ENCODE measurements around the gene TNFRSF8.
"Not testable (repeated sequence)": the region's sequence is repeated elsewhere in the genome, so short reads cannot be mapped to it uniquely, and the experiment has no call there.

The TNFRSF8 gene

DNA sequence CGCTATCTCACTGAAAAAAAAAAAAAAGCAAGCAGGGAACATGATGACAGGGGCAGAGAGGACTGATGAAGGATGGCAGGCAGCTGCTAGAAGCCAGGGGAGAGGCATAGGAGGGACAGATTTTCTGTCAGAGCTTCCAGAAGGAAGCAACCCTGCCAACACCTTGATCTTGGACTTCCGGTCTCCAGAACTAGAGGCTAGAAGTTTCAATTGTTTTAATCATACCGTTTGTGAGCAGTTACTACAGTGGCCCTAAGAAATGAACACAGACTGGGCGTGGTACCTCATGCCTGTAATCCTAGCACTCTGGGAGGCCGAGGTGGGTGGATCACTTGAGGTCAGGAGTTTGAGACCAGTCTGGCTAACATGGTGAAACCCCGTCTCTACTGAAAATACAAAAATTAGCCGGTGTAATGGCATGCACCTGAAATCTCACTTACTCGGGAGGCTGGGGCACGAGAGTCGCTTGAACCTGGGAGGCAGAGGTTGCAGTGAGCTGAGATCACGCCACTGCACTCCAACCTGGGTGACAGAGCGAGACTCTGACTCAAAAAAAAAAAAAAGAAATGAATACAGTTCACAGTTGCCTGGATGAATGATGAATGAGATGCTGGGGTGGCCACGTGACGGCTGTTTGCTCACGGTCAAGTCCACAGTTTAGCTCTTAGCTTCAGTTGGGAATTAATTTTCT is 18.8 kb upstream of the TNFRSF8 start:
- H3K9me3 Mint-ChIP-seq; H3K4me1 Mint-ChIP-seq; H3K36me3 Mint-ChIP-seq (ENCODE audit: insufficient read depth); ATAC-seq (replicated peaks; ENCODE audit: extremely low read depth, poor library complexity, severe bottlenecking); DNase-seq (ENCODE audit: low spot score in 2 of 2); H3K27me3 Mint-ChIP-seq: not testable (repeated sequence)
- Mint-ChIP-seq H3K4me3 (peak overlapping the region; percentile 7), H3K27ac (ENCODE audit: low read depth) (peak overlapping the region; percentile 76)

DNA sequence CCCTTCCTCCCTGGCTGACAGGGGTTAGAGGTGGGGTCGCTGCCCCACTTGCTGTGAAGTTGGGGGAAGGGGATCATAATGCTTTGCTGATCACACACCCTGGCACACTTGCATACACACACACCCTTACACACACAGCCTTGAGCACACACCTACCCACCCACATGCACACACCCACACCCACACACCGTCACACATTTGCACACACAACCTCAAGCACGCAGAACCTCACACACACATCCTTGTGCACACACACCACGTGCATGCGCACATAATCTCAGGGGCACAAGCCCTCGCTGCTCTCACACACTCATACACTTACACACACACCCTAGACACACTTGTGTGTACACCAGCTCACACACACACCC is 16.4 kb upstream of the TNFRSF8 start:
- Mint-ChIP-seq H3K4me1 (peaks cover 9% of the 10 kb centered on the region), H3K27me3 (no peaks in the 10 kb centered on the region), H3K4me3 (no peak overlapping the region), H3K9me3 (no peaks in the 10 kb centered on the region), H3K36me3 (ENCODE audit: insufficient read depth) (peaks cover 3% of the 10 kb centered on the region), H3K27ac (ENCODE audit: low read depth) (no peak overlapping the region)
- DNase-seq (ENCODE audit: low spot score in 2 of 2) = no peak
- ATAC-seq (replicated peaks; ENCODE audit: extremely low read depth, poor library complexity, severe bottlenecking) = no peak

DNA sequence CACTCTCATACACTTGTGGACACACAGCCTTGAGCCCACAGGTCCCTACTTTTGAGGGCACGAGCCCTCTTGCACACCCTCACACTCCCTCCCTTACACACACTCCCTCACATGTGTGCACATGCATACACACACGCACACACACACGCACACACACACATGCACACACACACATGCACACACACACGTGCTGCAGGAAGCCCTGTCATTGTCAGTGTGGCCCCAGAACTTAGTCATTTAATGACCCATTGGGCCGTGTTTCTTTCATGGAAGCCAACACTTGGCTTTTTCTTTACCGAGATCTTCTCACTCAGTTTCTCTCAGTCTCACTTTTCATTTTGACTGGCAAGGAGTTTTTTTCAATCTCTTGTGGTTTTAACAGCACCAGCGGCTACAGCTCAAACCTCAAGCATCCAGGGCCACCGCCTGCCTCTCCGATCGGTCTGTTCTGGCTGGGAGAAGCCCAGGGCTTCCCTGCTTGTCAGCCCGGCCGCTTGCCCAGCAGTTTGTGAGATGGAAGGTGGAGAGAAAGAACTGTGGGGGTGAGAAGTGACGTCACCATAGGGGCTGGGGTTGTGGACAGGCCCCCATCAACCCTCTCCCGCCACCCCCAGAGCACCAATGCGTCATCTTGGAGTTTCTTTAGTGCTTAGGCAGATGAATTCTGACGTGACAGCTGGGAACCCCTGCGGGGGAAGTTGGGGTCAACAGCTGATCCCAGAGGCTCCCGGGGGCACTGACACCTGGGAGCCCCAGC is 15.8 kb upstream of the TNFRSF8 start:
- DNase-seq (ENCODE audit: low spot score in 2 of 2) = peak; percentile 21 to 29
- H3K36me3 Mint-ChIP-seq (ENCODE audit: insufficient read depth) = peaks cover 3% of the 10 kb centered on the region

DNA sequence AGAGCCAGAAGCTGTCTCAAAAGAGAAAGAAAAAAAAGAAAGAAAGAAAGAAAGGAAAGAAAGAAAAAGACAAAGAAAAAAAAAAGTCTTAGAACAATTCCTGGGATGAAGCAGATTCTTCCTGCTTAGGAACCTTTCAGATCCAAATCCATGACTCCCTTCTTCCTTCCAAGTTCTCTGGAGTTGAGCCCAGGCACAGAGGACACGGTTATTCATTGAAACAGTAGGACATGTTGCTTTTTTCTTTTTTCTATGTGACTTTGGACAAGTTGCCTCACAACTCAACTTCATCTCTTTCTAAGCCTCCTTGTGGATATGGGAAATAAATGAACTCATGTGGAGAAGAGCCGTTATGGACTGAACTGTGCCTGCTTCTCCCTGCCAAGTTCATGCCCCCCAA is 14.7 kb upstream of the TNFRSF8 start:
- DNase-seq (ENCODE audit: low spot score in 2 of 2) (no peak), ATAC-seq (replicated peaks; ENCODE audit: extremely low read depth, poor library complexity, severe bottlenecking) (no peak)
- Mint-ChIP-seq H3K36me3 (ENCODE audit: insufficient read depth) (peaks cover 3% of the 10 kb centered on the region), H3K4me3 (peak overlapping the region; percentile 6), H3K4me1 (peaks cover 22% of the 10 kb centered on the region), H3K27ac (ENCODE audit: low read depth) (no peak overlapping the region), H3K27me3 (no peaks in the 10 kb centered on the region), H3K9me3 (no peaks in the 10 kb centered on the region)

More for the DNA sequence above, 15.8 kb upstream of the TNFRSF8 start:
- Mint-ChIP-seq H3K4me1 (peaks cover 15% of the 10 kb centered on the region), H3K27ac (ENCODE audit: low read depth) (no peak overlapping the region), H3K27me3 (no peaks in the 10 kb centered on the region), H3K9me3 (no peaks in the 10 kb centered on the region), H3K4me3 (no peak overlapping the region)
- ATAC-seq (replicated peaks; ENCODE audit: extremely low read depth, poor library complexity, severe bottlenecking) = peak; percentile 74

DNA sequence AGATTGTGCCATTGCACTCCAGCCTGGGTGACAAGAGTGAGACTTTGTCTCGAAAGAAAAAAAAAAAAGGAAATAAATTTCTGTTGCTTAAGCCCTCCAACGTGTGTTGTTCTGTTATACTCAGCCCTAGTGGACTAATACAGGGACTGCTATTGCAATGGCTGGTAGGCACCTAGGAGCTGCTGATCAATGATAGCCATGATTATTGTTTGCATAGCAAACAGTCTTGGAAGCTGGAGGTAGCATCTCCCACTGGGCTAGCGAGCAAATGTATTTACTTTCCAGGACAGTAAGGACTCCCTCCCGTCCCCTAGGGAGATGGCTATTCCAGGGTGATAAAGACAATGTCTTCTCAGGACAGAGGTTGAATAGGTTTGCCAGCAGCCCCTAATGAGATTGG is 13.5 kb upstream of the TNFRSF8 start:
- no peak for DNase-seq (ENCODE audit: low spot score in 2 of 2)
- H3K27me3 Mint-ChIP-seq = no peaks in the 10 kb centered on the region
- no peaks in the 10 kb centered on the region for H3K36me3 Mint-ChIP-seq (ENCODE audit: insufficient read depth)
- peaks cover 15% of the 10 kb centered on the region for H3K4me1 Mint-ChIP-seq
- no peaks in the 10 kb centered on the region for H3K9me3 Mint-ChIP-seq
- no peak overlapping the region for H3K4me3 Mint-ChIP-seq
- no peak overlapping the region for H3K27ac Mint-ChIP-seq (ENCODE audit: low read depth)
- no peak for ATAC-seq (replicated peaks; ENCODE audit: extremely low read depth, poor library complexity, severe bottlenecking)

DNA sequence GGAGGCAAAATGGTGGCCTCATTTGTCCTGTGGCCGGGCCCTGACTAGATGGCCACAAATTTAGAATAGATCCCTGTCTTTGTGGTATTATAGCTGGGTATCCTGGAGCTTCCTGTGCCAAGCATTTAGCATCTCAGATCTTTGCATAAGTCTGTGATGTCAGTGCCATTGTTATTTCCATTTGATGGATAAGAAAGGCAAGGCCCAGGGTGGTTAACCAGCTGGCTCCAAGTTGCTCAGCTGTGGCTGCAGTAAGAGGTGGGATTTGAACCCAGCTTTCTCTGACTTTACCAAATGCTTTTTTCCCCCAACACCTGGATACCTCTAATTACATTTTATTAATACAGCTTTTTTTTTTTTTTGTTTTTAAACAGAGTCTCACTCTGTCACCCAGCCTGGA is 11.7 kb upstream of the TNFRSF8 start:
- ATAC-seq (replicated peaks; ENCODE audit: extremely low read depth, poor library complexity, severe bottlenecking) = no peak
- Mint-ChIP-seq H3K4me1 (peaks cover 15% of the 10 kb centered on the region), H3K36me3 (ENCODE audit: insufficient read depth) (no peaks in the 10 kb centered on the region), H3K9me3 (no peaks in the 10 kb centered on the region), H3K27me3 (no peaks in the 10 kb centered on the region), H3K27ac (ENCODE audit: low read depth) (no peak overlapping the region), H3K4me3 (no peak overlapping the region)
- DNase-seq (ENCODE audit: low spot score in 2 of 2) = no peak

DNA sequence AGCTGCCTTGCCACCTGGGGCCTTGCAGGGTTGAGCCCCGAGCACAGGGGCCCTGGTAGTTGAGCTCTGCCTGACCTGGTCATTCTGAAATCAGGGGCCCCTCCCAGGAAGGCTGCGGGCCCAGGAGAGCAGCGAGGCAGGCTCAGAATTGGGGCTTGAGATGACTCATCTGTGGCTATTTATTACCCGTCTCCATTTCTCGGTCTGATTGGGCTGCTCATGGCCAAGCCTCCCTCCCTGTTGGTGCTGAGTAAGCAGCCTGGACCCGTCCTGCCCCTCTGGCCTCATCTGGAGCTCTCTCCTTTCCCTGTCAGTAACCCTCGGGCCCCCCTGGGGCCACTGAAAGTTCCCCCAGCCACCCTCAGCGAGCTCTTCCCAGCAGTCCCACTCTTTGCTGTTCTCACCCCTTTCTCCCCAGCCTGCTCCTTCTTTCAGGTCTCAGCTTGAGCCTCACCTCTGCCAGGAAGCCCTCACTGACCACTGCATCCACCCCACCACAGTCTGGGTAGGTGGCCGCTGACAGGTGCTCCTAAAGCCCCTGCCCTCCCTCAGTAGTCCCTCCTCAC is 11.0 kb upstream of the TNFRSF8 start:
- no peaks in the 10 kb centered on the region for H3K9me3 Mint-ChIP-seq
- H3K4me1 Mint-ChIP-seq = peaks cover 15% of the 10 kb centered on the region
- H3K4me3 Mint-ChIP-seq = peak overlapping the region; percentile 57
- H3K27me3 Mint-ChIP-seq = no peaks in the 10 kb centered on the region
- H3K36me3 Mint-ChIP-seq (ENCODE audit: insufficient read depth) = no peaks in the 10 kb centered on the region
- H3K27ac Mint-ChIP-seq (ENCODE audit: low read depth) = peak overlapping the region; percentile 84
- ATAC-seq (replicated peaks; ENCODE audit: extremely low read depth, poor library complexity, severe bottlenecking) (peak; percentile 51), DNase-seq (ENCODE audit: low spot score in 2 of 2) (no peak)

DNA sequence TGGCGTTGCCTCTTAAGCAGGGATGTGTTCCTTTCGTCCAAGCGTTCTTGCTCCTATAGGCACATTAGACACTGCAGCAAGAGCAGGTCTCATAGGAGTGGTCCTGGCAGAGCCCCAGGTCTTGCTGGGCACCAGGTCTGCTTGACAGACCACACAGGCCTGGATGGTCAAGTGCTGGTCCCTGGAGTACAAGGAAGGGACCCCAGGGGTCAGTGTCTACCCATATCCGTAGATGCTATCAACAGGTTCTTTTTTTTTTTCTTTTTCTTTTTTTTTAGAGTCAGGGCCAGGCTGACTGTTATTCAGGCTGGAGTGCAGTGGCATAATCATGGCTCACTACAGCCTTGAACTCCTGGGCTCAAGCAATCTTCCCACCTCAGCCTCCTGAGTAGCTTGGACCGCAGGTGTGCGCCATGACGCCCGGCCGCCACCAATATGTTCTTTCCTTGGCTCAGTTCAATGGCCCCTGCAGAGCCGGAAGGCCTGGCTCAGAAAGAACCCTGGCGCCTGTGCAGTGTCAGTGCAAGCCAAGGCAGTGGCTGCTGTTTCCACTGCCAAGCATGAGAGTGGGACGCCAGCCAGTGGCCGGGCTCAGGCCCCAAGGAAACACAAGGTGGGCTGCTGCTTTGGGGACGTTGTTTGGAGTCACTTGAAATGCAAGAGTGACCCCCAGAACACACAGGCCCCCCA is 10.0 kb upstream of the TNFRSF8 start:
- peak overlapping the region; percentile 57 for H3K4me3 Mint-ChIP-seq
- DNase-seq (ENCODE audit: low spot score in 2 of 2) (no peak), ATAC-seq (replicated peaks; ENCODE audit: extremely low read depth, poor library complexity, severe bottlenecking) (no peak)
- peaks cover 15% of the 10 kb centered on the region for H3K4me1 Mint-ChIP-seq
- no peaks in the 10 kb centered on the region for H3K36me3 Mint-ChIP-seq (ENCODE audit: insufficient read depth)
- H3K9me3 Mint-ChIP-seq = no peaks in the 10 kb centered on the region
- H3K27me3 Mint-ChIP-seq = no peaks in the 10 kb centered on the region
- H3K27ac Mint-ChIP-seq (ENCODE audit: low read depth) = peak overlapping the region; percentile 84

DNA sequence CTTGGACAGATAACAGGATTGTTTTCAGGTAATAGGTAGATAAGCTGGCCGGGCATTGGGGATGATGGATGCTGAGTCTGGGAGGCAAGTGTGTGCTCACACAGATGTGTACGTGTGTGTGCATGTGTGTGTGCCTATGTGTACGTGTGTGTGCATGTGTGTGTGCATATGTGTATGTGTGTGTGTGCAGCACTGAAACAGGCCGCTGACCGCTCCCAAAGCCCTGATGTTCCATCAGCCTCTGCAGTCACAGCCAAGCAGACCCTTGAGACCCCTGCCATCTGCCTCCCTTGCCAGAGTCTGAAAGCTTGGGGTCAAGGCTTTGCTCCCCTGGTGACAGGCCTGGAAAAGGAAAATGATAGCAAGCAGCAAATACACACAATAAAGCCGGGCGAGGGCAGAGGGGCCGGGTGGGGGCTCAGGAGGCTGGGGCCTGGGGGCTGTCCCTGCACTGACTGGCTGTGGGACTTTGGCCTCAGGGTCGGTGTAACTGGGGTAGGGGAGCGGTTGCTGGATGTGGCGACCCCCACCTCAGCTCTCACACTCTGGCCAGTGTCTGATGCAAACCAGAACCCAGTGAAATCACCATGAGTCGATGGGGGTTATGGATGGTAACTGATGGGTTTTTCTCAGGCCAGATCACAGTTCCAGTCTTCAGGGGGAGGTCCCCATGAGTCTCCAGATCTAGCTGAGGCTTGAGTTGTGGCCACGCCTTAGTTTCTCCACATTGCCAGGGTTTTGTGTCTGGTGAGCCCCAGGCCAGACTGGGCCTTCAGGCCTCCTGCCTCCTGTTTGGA is 9.2 kb upstream of the TNFRSF8 start:
- no peak for ATAC-seq (replicated peaks; ENCODE audit: extremely low read depth, poor library complexity, severe bottlenecking)
- Mint-ChIP-seq H3K9me3 (no peaks in the 10 kb centered on the region), H3K27ac (ENCODE audit: low read depth) (no peak overlapping the region), H3K4me1 (peaks cover 15% of the 10 kb centered on the region), H3K4me3 (no peak overlapping the region), H3K36me3 (ENCODE audit: insufficient read depth) (no peaks in the 10 kb centered on the region), H3K27me3 (no peaks in the 10 kb centered on the region)
- no peak for DNase-seq (ENCODE audit: low spot score in 2 of 2)

DNA sequence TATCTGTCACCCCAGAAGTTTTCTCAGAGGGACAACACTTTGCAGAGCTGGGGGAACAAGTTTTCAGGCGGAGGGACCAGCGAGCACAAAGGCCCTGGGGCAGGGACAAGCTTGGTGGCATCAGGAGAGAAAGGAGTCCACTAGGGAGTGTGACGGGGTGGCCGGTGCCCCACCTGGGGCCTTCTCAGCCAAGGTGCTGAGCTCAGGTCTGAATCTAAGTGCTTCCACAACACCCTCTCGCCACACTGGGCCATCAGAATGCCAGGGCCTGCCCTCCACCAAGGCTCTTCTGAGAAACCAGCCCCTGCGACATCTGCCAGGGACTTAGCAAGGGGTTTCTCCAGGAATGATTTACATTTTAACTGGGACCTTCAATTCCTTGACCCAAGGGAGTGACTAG is 7.8 kb upstream of the TNFRSF8 start:
- H3K27ac Mint-ChIP-seq (ENCODE audit: low read depth) = no peak overlapping the region
- H3K36me3 Mint-ChIP-seq (ENCODE audit: insufficient read depth) = no peaks in the 10 kb centered on the region
- H3K4me1 Mint-ChIP-seq = peaks cover 22% of the 10 kb centered on the region
- peaks cover 8% of the 10 kb centered on the region for H3K27me3 Mint-ChIP-seq
- ATAC-seq (replicated peaks; ENCODE audit: extremely low read depth, poor library complexity, severe bottlenecking) (no peak), DNase-seq (ENCODE audit: low spot score in 2 of 2) (no peak)
- no peak overlapping the region for H3K4me3 Mint-ChIP-seq
- H3K9me3 Mint-ChIP-seq = no peaks in the 10 kb centered on the region

DNA sequence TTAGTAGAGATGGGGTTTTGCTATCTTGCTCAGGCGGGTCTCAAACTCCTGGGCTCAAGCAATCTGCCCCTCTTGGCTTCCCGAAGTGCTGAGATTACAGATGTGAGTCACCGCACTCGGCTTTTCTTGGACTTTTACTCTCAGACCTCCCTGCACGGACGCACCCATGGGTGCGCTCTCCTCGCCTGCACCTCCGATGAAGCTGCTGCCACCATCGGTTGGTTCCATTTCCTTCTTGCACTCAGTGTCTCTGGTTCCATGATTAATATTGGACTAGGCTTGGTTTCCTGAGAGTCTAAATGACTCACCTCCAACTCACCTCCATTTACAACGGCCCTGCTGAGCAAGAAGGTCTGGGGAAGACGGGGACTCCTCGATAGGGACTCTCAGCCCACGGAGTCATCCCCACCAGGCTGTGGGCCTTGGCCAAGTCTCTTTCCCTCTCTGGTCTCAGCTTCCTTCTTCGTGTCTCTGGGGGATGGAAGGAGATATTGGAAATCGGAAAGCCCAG is 6.7 kb upstream of the TNFRSF8 start:
- H3K9me3 Mint-ChIP-seq = no peaks in the 10 kb centered on the region
- no peak overlapping the region for H3K4me3 Mint-ChIP-seq
- no peaks in the 10 kb centered on the region for H3K36me3 Mint-ChIP-seq (ENCODE audit: insufficient read depth)
- no peak overlapping the region for H3K27ac Mint-ChIP-seq (ENCODE audit: low read depth)
- H3K27me3 Mint-ChIP-seq = peaks cover 11% of the 10 kb centered on the region
- peaks cover 22% of the 10 kb centered on the region for H3K4me1 Mint-ChIP-seq
- DNase-seq (ENCODE audit: low spot score in 2 of 2) (no peak), ATAC-seq (replicated peaks; ENCODE audit: extremely low read depth, poor library complexity, severe bottlenecking) (no peak)

DNA sequence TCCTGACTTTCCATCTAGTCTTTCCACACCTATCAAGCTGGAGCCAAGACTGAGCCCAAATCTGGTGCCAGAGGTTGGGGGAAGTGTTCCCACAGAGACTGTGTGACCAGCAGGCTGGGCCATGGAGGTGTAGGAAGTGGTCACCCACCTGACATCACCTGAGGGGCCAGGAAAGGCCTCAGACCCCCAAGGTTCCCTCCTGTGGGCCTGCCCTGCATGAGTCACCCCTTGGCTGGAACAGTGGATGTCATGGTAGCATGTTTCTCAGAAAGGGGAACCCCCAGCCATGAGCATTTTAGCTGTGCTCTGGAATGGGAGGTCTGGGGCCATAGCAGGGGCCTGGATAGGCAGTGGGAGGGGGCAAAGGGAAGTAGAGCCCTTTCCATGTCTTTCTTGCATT is 5.7 kb upstream of the TNFRSF8 start:
- peaks cover 13% of the 10 kb centered on the region for H3K4me1 Mint-ChIP-seq
- DNase-seq (ENCODE audit: low spot score in 2 of 2) = no peak
- no peak overlapping the region for H3K4me3 Mint-ChIP-seq

More for the DNA sequence above, 5.7 kb upstream of the TNFRSF8 start:
- no peaks in the 10 kb centered on the region for H3K9me3 Mint-ChIP-seq
- no peak overlapping the region for H3K27ac Mint-ChIP-seq (ENCODE audit: low read depth)
- no peaks in the 10 kb centered on the region for H3K36me3 Mint-ChIP-seq (ENCODE audit: insufficient read depth)
- ATAC-seq (replicated peaks; ENCODE audit: extremely low read depth, poor library complexity, severe bottlenecking) = no peak
- H3K27me3 Mint-ChIP-seq = peaks cover 11% of the 10 kb centered on the region
